H1 (cell line): ENCODE data around the gene FOXE1. TPM values are rescaled to one million over a fixed set of nuclear protein-coding genes. Genes with fewer than 3 reads are reported as not detected.
A peak's percentile ranks its signal among the peaks of the same experiment; 100 is the strongest.

Experiments used
- CTCF ChIA-PET: fragments of 300-600 bp; sonication (Branson Sonifier 250); formaldehyde crosslinking; loops from one replicate; lab custom pipeline; 2021; ENCODE audit not compliant: partially characterized antibody; lab: Charles Lee
- POLR2A ChIA-PET: fragments of 300-600 bp; sonication (Branson Sonifier 250); formaldehyde crosslinking; loops from one replicate; lab custom pipeline; 2021; ENCODE audit warnings: inconsistent platforms; ENCODE audit not compliant: partially characterized antibody; lab: Charles Lee
- DNase-seq, 2 experiments: peaks; one replicate each; pipeline versions ENCODE4 v3.0.0 to v3.0.0-alpha.2; 2010 to 2022; ENCODE audit warnings: low spot score in 2 of 2, low read depth in 1 of 2, mixed read lengths in 1 of 2
- FAIRE-seq: peaks from 2 replicates; lab custom pipeline; 2011; peaks lifted over from hg19 to GRCh38; lab: Jason Lieb, UNC
- H2AFZ ChIP-seq: 2 replicates; pipeline ENCODE4 v1.8.1; 2012; ENCODE audit warnings: low read length, inconsistent platforms
- H2AK5ac ChIP-seq: 2 replicates; pipeline ENCODE4 v1.6.1; 2013; ENCODE audit warnings: low read depth, low read length
- H2BK120ac ChIP-seq: replicated peaks from 2 replicates; pipeline ENCODE3; 2013; ENCODE audit warnings: low read depth, low read length, inconsistent platforms
- H2BK12ac ChIP-seq: 2 replicates; pipeline ENCODE4 v1.6.1; 2013; ENCODE audit warnings: low read depth, low read length
- H2BK15ac ChIP-seq: 2 replicates; pipeline ENCODE4 v1.6.1; 2013; ENCODE audit warnings: low read length
- H2BK20ac ChIP-seq: 2 replicates; pipeline ENCODE4 v1.6.1; 2013; ENCODE audit warnings: low read length
- H2BK5ac ChIP-seq: 2 replicates; pipeline ENCODE4 v1.6.1; 2013; ENCODE audit warnings: low read depth, low read length
- H3K14ac ChIP-seq: 2 replicates; pipeline ENCODE4 v1.6.1; 2013; ENCODE audit warnings: inconsistent platforms; ENCODE audit not compliant: insufficient read length
- H3K18ac ChIP-seq: 2 replicates; pipeline ENCODE4 v1.6.1; 2013; ENCODE audit warnings: low read length; ENCODE audit errors: extremely low read depth
- H3K23ac ChIP-seq: 2 replicates; pipeline ENCODE4 v1.6.1; 2013; ENCODE audit warnings: inconsistent platforms; ENCODE audit not compliant: insufficient read length
- H3K23me2 ChIP-seq: 2 replicates; pipeline ENCODE4 v1.6.1; 2013; ENCODE audit warnings: low read depth, low read length
- H3K27ac ChIP-seq: 2 replicates; pipeline ENCODE4 v1.6.1; 2011; ENCODE audit warnings: low read depth, low read length, inconsistent platforms
- H3K27me3 ChIP-seq, 4 experiments: replicated peaks in 1 of 4; 1 replicate in 1 of 4; 2 replicates in 3 of 4; pipeline versions ENCODE4 v1.6.1 to v1.8.1; 2011 to 2013; ENCODE audit warnings: low read length in 3 of 4, mild to moderate bottlenecking in 3 of 4, inconsistent platforms in 2 of 4, mixed read lengths in 2 of 4, moderate library complexity in 1 of 4; ENCODE audit not compliant: control insufficient read depth in 3 of 4, insufficient read depth in 3 of 4; ENCODE audit errors: extremely low read depth in 1 of 4
- H3K36me3 ChIP-seq, 4 experiments: 2 replicates each; pipeline versions ENCODE4 v1.6.1 to v1.8.1; 2011 to 2013; ENCODE audit warnings: mild to moderate bottlenecking in 4 of 4, low read length in 3 of 4, moderate library complexity in 2 of 4, control low read depth in 1 of 4, inconsistent platforms in 1 of 4; ENCODE audit not compliant: insufficient read depth in 4 of 4, control insufficient read depth in 2 of 4
- H3K4ac ChIP-seq: replicated peaks from 2 replicates; pipeline ENCODE3; 2013; ENCODE audit warnings: low read length, low read depth, mixed read lengths, inconsistent platforms; ENCODE audit not compliant: insufficient read length
- H3K4me1 ChIP-seq, 4 experiments: replicated peaks in 1 of 4; 1 replicate in 1 of 4; 2 replicates in 3 of 4; pipeline versions ENCODE4 v1.6.1 to v1.8.1; 2011 to 2013; ENCODE audit warnings: low read length in 3 of 4, inconsistent platforms in 2 of 4, mixed read lengths in 1 of 4; ENCODE audit not compliant: insufficient read depth in 4 of 4, control insufficient read depth in 3 of 4
- H3K4me2 ChIP-seq, 2 experiments: 2 replicates each; pipeline versions ENCODE4 v1.6.1 to v1.8.1; 2011 to 2013; ENCODE audit warnings: low read depth in 2 of 2, low read length in 2 of 2, control low read depth in 1 of 2, inconsistent platforms in 1 of 2, mild to moderate bottlenecking in 1 of 2; ENCODE audit not compliant: insufficient read depth in 1 of 2
- H3K4me3 ChIP-seq, 4 experiments: fragments of 200-600, 300-600 bp in 1 of 4; sonication (generic), shearing (Covaris generic), sonication (Bioruptor Twin) in 1 of 4; 2 replicates each; pipeline versions ENCODE4 v1.5.1 to v1.8.1; 2011 to 2016; ENCODE audit warnings: low read length in 4 of 4, low read depth in 3 of 4, control low read depth in 2 of 4, inconsistent platforms in 2 of 4, mild to moderate bottlenecking in 2 of 4, mixed read lengths in 1 of 4, moderate library complexity in 1 of 4; ENCODE audit not compliant: insufficient read depth in 2 of 4; ENCODE audit errors: extremely low read depth in 1 of 4
- H3K56ac ChIP-seq: replicated peaks from 2 replicates; pipeline ENCODE3; 2013; ENCODE audit warnings: low read depth, mild to moderate bottlenecking, mixed read lengths, low read length, inconsistent platforms; ENCODE audit not compliant: insufficient read length
- H3K79me1 ChIP-seq: 2 replicates; pipeline ENCODE4 v1.6.1; 2013; ENCODE audit warnings: low read depth, low read length, control low read depth
- H3K79me2 ChIP-seq, 2 experiments: 2 replicates each; pipeline versions ENCODE4 v1.6.1 to v1.8.1; 2012 to 2013; ENCODE audit warnings: low read length in 2 of 2, mild to moderate bottlenecking in 2 of 2, inconsistent platforms in 1 of 2; ENCODE audit not compliant: insufficient read depth in 2 of 2, control insufficient read depth in 1 of 2
- H3K9ac ChIP-seq, 4 experiments: replicated peaks in 1 of 4; 1 replicate in 1 of 4; 2 replicates in 3 of 4; pipeline versions ENCODE4 v1.6.1 to v1.8.1; 2011 to 2013; ENCODE audit warnings: low read depth in 3 of 4, low read length in 3 of 4, control low read depth in 2 of 4, mild to moderate bottlenecking in 2 of 4, moderate library complexity in 2 of 4, inconsistent platforms in 1 of 4; ENCODE audit errors: extremely low read depth in 1 of 4
- H3K9me3 ChIP-seq, 2 experiments: 2 replicates each; pipeline versions ENCODE4 v1.6.1 to v1.8.1; 2012 to 2013; ENCODE audit warnings: mild to moderate bottlenecking in 2 of 2, moderate library complexity in 2 of 2, control low read depth in 1 of 2, inconsistent platforms in 1 of 2, low read depth in 1 of 2, low read length in 1 of 2, mixed read lengths in 1 of 2; ENCODE audit not compliant: insufficient read depth in 2 of 2
- H4K20me1 ChIP-seq, 2 experiments: replicated peaks in 1 of 2; 2 replicates each; pipeline versions ENCODE3 to v1.8.1; 2011 to 2013; ENCODE audit warnings: inconsistent platforms in 2 of 2, low read length in 2 of 2, mild to moderate bottlenecking in 1 of 2; ENCODE audit not compliant: insufficient read depth in 2 of 2, control insufficient read depth in 1 of 2
- H4K5ac ChIP-seq: 2 replicates; pipeline ENCODE4 v1.6.1; 2013; ENCODE audit warnings: low read length, low read depth, mixed read lengths, inconsistent platforms; ENCODE audit not compliant: insufficient read length
- H4K8ac ChIP-seq: 2 replicates; pipeline ENCODE4 v1.8.0; 2013; ENCODE audit warnings: mild to moderate bottlenecking, moderate library complexity, low read length, inconsistent platforms; ENCODE audit not compliant: insufficient read depth; ENCODE audit errors: extremely low read depth
- H4K91ac ChIP-seq: replicated peaks from 2 replicates; pipeline ENCODE3; 2013; ENCODE audit warnings: low read length, mixed read lengths, inconsistent platforms; ENCODE audit not compliant: insufficient read length
- CHD1 ChIP-seq: IDR thresholded peaks from 2 replicates; pipeline ENCODE4 v1.6.1; 2012; ENCODE audit warnings: low read depth, low read length, improper control_type of control experiment
- EZH2 ChIP-seq: fragments of 200-600 bp; sonication (generic); IDR thresholded peaks from 2 replicates; pipeline ENCODE4 v1.7.1; 2012; ENCODE audit warnings: low read depth, mild to moderate bottlenecking, moderate library complexity, low read length, inconsistent platforms; ENCODE audit not compliant: severe bottlenecking
- JUN ChIP-seq: IDR thresholded peaks from 2 replicates; pipeline ENCODE4 v1.6.1; 2011; ENCODE audit warnings: low read depth, mild to moderate bottlenecking, improper control_type of control experiment, low read length
- JUND ChIP-seq: IDR thresholded peaks from 2 replicates; pipeline ENCODE4 v1.6.1; 2011; ENCODE audit warnings: mild to moderate bottlenecking, improper control_type of control experiment, low read length
- MAFK ChIP-seq: IDR thresholded peaks from 2 replicates; pipeline ENCODE4 v1.6.1; 2012; ENCODE audit warnings: low read depth, mild to moderate bottlenecking, improper control_type of control experiment, low read length
- RBBP5 ChIP-seq: IDR thresholded peaks from 2 replicates; pipeline ENCODE4 v1.7.1; 2012; ENCODE audit warnings: low read depth, mild to moderate bottlenecking, inconsistent platforms, low read length, moderate library complexity, borderline replicate concordance
- TEAD4 ChIP-seq: IDR thresholded peaks from 2 replicates; pipeline ENCODE4 v1.6.1; 2012; ENCODE audit warnings: low read depth, low read length, inconsistent platforms, mixed read lengths
- YY1 ChIP-seq: IDR thresholded peaks from 2 replicates; pipeline ENCODE4 v1.6.1; 2011; ENCODE audit warnings: low read depth, mild to moderate bottlenecking, low read length
- WGBS, 2 experiments: shearing (Covaris generic) in 1 of 2; methylation state at CpG; one replicate each; pipeline versions ENCODE4 v1.1.6 to v1.1.7; 2013 to 2015; ENCODE audit warnings: low lambda C conversion rate in 2 of 2, mixed read lengths in 2 of 2, inconsistent platforms in 1 of 2, low coverage in 1 of 2, missing lambda C conversion rate in 1 of 2; ENCODE audit not compliant: insufficient replicate concordance in 2 of 2, insufficient coverage in 1 of 2, insufficient read length in 1 of 2; ENCODE audit errors: extremely low coverage in 1 of 2, missing lambda C conversion rate in 1 of 2; 5-methylcytosine and 5-hydroxymethylcytosine counted together
- polyA plus RNA-seq, 7 experiments: library from polyadenylated mRNA; depleted of rRNA in 3 of 7; stranded (reverse) in 5 of 7; unstranded in 2 of 7; fragments of >200 nt in 5 of 7; fragments of 200-250 nt in 2 of 7; gene quantifications; 1 replicate in 5 of 7; 2 replicates in 1 of 7; 4 replicates in 1 of 7; pipeline versions ENCODE4 v1.2.1 to v1.2.3, GENCODE V29; 2011 to 2013; ENCODE audit warnings: missing spikeins in 2 of 7, mixed read lengths in 2 of 7
- total RNA-seq: library from RNA; stranded (reverse); fragmentation: NEBNext Ultra II Directional; extraction: Animal tissue kit (Norgen Biotek cat#: 25700); gene quantifications from 2 replicates; pipeline ENCODE4 v1.2.1, GENCODE V29; 2021

The FOXE1 gene
- total and polyA plus RNA-seq, 2 of the 8 experiments (the other 6 are each of a cell fraction or from before 2014, with no cell fraction given) = 0.03 TPM; not detected in 1

DNA sequence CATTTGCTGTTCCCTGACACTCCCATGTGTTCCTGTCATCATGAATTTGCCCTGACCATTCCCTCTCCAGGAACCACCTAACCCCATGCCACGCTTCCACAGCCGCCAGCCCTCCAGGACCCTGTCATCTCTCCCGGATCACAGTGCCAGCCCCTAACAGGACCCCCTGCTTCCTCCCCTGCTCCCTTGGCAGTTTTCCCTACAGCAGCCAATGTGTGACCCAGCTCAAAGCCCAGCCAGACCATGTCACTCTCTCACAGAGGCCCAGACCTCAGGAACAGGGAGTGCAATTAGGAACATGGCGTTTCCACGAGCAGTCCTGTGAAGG, 8.1 kb downstream of the FOXE1 start:
- peaks cover 6 to 17% of the 10 kb centered on the region in 2 experiments for H4K20me1 ChIP-seq
- 91% methylated on average over 5 of the region's 5 CpGs; no CpG with 5 or more reads in 1 of the 2 experiments for WGBS, 2 experiments
- no peak overlapping the region for H2BK15ac ChIP-seq
- H3K9ac ChIP-seq = no peak overlapping the region
- H4K5ac ChIP-seq = no peak overlapping the region
- H3K27me3 ChIP-seq = peaks cover 47 to 66% (median 62%) of the 10 kb centered on the region in 4 experiments
- ChIA-PET POLR2A (no interaction called here), CTCF (interaction anchor here (0.6 to 2.9 kb wide), 5 partner anchors 10 to 149 kb away, joined by 3 to 23 read pairs (median 6); no protein-coding TSS in a partner anchor)
- FAIRE-seq = no peak
- TF ChIP-seq JUND (no peak), YY1 (no peak), RBBP5 (no peak), MAFK (no peak), JUN (no peak), EZH2 (peak; percentile 20), CHD1 (no peak), TEAD4 (no peak)
- TF ChIP-seq, all 59 proteins: peak for 1
- no peak for DNase-seq
- no peak overlapping the region for H2AK5ac ChIP-seq
- H2BK20ac ChIP-seq = no peak overlapping the region
- H2BK5ac ChIP-seq = no peak overlapping the region
- peaks cover 0 to 15% (median 12%) of the 10 kb centered on the region in 4 experiments; a peak in 6 of 7 replicates for H3K4me1 ChIP-seq
- no peak overlapping the region for H2AFZ ChIP-seq
- H2BK12ac ChIP-seq = no peak overlapping the region
- no peak overlapping the region for H3K18ac ChIP-seq
- no peak overlapping the region for H3K4me2 ChIP-seq
- no peaks in the 10 kb centered on the region for H3K23me2 ChIP-seq
- H3K36me3 ChIP-seq = peaks cover 0 to 3% (median 0%) of the 10 kb centered on the region in 4 experiments; a peak in 1 of 8 replicates
- no peaks in the 10 kb centered on the region for H3K9me3 ChIP-seq
- no peaks in the 10 kb centered on the region for H3K79me1 ChIP-seq
- no peak overlapping the region for H4K8ac ChIP-seq
- H3K27ac ChIP-seq = no peak overlapping the region
- no peak overlapping the region for H4K91ac ChIP-seq
- H3K23ac ChIP-seq = no peak overlapping the region
- no peaks in the 10 kb centered on the region for H3K79me2 ChIP-seq
- H2BK120ac ChIP-seq = no peak overlapping the region
- no peak overlapping the region for H3K4me3 ChIP-seq
- no peak overlapping the region for H3K56ac ChIP-seq
- no peak overlapping the region for H3K14ac ChIP-seq
- no peak overlapping the region for H3K4ac ChIP-seq
